Ascending aorta (tissue), 2 donors: Measurements from ENCODE around the gene ALX4. TPM values are rescaled to one million over a fixed set of nuclear protein-coding genes. Genes with fewer than 3 reads are reported as not detected.

Experiments
- DNase-seq, 2 donors: peaks; one replicate each; pipeline ENCODE4 v3.0.0-alpha.2; 2019; ENCODE audit warnings: low spot score in 2 of 2
- H3K27ac ChIP-seq, 2 donors: fragments of 200-600 bp; sonication (generic); one replicate each; pipeline ENCODE4 v1.5.1; 2016 to 2017; ENCODE audit warnings: mild to moderate bottlenecking in 1 of 2
- H3K27me3 ChIP-seq: fragments of 200-600 bp; sonication (generic); one replicate; pipeline ENCODE4 v1.5.1; 2017
- H3K36me3 ChIP-seq, 2 donors: fragments of 200-600 bp; sonication (generic); one replicate each; pipeline ENCODE4 v1.5.1; 2016
- H3K4me1 ChIP-seq, 2 donors: fragments of 200-600 bp; sonication (generic); one replicate each; pipeline ENCODE4 v1.5.1; 2016 to 2017; ENCODE audit warnings: mild to moderate bottlenecking in 1 of 2
- H3K4me3 ChIP-seq, 2 donors: fragments of 200-600 bp; sonication (generic); one replicate each; pipeline ENCODE4 v1.5.1; 2016 to 2017; ENCODE audit warnings: mild to moderate bottlenecking in 1 of 2
- H3K9me3 ChIP-seq, 2 donors: fragments of 200-600 bp; sonication (generic); one replicate each; pipeline ENCODE4 v1.5.1; 2016
- intact Hi-C: fragments of 100-400 bp; cut with DNase I; formaldehyde crosslinking; loops from one replicate; pipeline ENCODE4 v1.15.1; 2023
- total RNA-seq: library from RNA; depleted of rRNA; stranded (reverse); fragments of >200 nt; gene quantifications from one replicate; pipeline ENCODE4 v1.1.0, GENCODE V29; 2016
- TF ChIP-seq, protein P1 (sequence below), 3 experiments: fragments of 200-600 bp in 2 of 3; fragments of 450-650 bp in 1 of 3; sonication (generic) in 2 of 3; IDR thresholded peaks; one replicate each; pipeline ENCODE4 v1.5.1; 2016 to 2019; ENCODE audit warnings: antibody characterized with exemption in 3 of 3, mild to moderate bottlenecking in 1 of 3, moderate library complexity in 1 of 3

ALX4 gene
- total RNA-seq, 1 donor from 2014 or later, result not detected

DNA sequence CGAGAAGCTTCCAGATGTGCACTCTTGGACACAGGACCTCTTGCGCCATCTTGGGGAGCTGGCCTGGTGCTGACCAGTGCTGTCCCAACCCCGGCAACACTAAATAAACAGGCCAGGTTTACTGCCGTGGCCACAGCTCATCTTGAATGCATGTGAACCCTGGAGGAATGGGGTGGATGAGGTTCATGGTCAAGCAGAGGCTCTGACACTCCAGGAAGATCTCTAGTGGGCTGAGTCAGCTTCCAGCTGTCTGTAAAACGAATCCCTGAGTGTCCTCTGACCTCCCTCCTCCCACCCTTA, 51.8 kb downstream of the ALX4 start:
- intact Hi-C loops, result no loop called here
- TF ChIP-seq, protein P1, sequence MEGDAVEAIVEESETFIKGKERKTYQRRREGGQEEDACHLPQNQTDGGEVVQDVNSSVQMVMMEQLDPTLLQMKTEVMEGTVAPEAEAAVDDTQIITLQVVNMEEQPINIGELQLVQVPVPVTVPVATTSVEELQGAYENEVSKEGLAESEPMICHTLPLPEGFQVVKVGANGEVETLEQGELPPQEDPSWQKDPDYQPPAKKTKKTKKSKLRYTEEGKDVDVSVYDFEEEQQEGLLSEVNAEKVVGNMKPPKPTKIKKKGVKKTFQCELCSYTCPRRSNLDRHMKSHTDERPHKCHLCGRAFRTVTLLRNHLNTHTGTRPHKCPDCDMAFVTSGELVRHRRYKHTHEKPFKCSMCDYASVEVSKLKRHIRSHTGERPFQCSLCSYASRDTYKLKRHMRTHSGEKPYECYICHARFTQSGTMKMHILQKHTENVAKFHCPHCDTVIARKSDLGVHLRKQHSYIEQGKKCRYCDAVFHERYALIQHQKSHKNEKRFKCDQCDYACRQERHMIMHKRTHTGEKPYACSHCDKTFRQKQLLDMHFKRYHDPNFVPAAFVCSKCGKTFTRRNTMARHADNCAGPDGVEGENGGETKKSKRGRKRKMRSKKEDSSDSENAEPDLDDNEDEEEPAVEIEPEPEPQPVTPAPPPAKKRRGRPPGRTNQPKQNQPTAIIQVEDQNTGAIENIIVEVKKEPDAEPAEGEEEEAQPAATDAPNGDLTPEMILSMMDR (IDR thresholded peaks at IDR 0.05), result no peak
- Histone ChIP-seq H3K27ac (no peak overlapping the region), H3K36me3 (no peaks in the 10 kb centered on the region), H3K4me3 (no peak overlapping the region), H3K9me3 (peaks cover 0 to 4% of the 10 kb centered on the region in 2 donors), H3K4me1 (no peaks in the 10 kb centered on the region), H3K27me3 (no peaks in the 10 kb centered on the region)
- DNase-seq, result no peak

DNA sequence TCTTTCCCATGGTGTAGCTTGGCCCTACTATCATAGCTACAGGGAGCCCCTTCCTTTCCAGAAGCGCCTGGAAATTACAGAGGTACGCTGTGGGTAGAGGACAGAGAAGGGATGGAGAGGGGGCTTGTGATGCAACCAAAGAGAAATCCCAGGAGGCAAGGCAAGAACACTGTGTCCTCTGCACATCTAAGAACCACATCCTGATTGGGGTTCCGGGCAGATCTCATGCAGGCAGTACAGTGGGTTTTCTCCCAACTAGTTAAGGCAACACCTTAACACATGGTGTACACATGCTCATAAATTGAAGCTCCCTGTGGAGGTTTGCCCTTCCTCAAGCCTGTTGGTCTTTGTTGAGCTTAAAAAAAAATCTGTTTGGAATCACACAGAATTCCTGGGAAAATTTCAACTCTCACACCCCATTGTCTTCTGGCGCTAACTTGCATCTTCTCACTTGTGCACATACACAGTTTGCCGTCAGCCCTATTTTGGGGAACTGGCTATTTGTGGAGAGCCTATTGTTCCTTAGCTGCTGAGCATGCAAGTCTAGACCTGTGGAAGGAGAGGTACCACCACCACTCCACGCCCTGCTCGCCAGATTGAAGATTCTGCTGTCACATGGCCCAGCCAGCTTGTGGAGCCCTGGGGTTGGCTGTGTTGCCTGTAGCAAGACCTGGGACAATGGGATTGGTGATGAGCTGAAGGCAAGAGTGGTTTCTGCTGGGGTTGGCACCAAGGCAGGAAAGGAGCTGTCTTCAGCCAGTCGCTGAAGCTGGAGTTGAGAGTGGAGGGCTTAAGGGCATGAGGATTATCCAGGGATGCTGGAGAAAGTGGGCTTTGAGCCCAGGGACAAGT, 52.4 kb downstream of the ALX4 start:
- TF ChIP-seq, protein P1 (IDR thresholded peaks at IDR 0.05), result no peak
- DNase-seq, result no peak
- Histone ChIP-seq H3K27me3 (no peaks in the 10 kb centered on the region), H3K36me3 (no peaks in the 10 kb centered on the region), H3K4me1 (no peaks in the 10 kb centered on the region), H3K4me3 (no peak overlapping the region), H3K27ac (no peak overlapping the region), H3K9me3 (peaks cover 4 to 9% of the 10 kb centered on the region in 2 donors)
- intact Hi-C loops, result no loop called here

DNA sequence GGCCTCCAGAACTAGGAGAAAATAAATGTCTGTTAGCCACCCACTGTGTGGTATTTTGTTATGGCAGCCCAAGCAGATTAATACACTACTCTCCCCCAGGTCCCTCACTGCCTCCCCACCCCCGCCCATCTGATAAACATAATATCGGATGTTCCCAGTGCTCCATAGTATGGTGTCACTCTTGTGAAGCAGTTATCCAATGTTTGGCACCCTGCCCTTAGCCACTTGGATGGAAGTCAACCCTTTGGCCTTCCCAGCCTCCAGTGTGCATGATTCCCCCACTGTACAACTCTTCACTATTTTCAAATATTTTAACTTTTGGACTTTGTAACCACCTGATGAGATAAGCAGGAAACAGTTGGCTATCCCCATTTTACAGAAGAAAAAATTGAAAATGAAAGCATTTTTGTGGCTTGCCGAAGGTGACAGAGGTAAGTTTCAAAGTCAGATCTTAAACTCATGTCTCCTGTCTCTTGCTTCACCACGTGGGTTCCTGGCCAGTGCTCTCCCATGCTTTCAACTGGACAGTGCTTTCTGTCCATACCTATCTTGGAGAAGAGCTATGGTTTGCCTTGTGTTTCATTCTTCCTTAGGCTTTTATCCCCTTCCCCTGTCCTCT, 53.2 kb downstream of the ALX4 start:
- Histone ChIP-seq H3K4me3 (no peak overlapping the region), H3K36me3 (no peaks in the 10 kb centered on the region), H3K4me1 (no peaks in the 10 kb centered on the region), H3K27ac (no peak overlapping the region), H3K9me3 (peaks cover 7 to 17% of the 10 kb centered on the region in 2 donors), H3K27me3 (no peaks in the 10 kb centered on the region)
- TF ChIP-seq, protein P1 (IDR thresholded peaks at IDR 0.05), result no peak
- intact Hi-C loops, result no loop called here
- DNase-seq, result no peak

DNA sequence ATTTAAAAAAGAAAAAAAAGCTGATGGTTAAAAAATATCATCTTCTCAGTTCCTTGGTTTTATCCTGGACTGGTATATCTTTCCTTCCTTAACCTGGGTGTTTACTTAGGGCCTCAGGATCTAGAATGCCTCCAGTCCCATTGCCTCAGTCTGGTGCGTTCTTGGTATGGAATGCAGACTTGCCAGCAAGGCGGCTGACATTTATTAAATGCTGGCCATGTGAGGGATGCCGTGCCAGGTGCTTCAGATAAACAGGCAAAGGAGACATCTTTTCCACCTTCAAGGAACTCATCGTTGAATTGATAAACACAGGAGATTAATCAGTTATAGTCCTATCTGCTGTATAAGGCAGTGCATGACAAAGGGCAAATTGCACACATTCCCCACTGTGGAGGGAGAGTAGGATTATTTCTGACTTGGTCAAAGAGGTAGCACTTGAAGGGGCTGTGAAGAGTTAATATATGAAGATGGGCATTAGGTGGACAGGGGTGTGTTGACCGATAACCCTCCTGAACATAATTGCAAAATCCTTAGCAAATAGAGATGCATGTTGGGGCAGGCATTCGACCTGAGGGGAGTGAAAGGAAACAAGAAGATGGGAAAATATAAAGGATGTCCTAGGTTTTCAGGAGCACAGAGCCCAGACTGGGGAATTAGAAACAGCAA, 54.4 kb downstream of the ALX4 start:
- H3K27ac ChIP-seq, result no peak overlapping the region
- H3K27me3 ChIP-seq, result no peaks in the 10 kb centered on the region
- no peak overlapping the region for H3K4me3 ChIP-seq
- TF ChIP-seq, protein P1 (IDR thresholded peaks at IDR 0.05), result no peak
- DNase-seq, result no peak
- no peaks in the 10 kb centered on the region for H3K4me1 ChIP-seq
- H3K36me3 ChIP-seq, result no peaks in the 10 kb centered on the region
- intact Hi-C loops, result no loop called here
- peaks cover 7 to 18% of the 10 kb centered on the region in 2 donors for H3K9me3 ChIP-seq

DNA sequence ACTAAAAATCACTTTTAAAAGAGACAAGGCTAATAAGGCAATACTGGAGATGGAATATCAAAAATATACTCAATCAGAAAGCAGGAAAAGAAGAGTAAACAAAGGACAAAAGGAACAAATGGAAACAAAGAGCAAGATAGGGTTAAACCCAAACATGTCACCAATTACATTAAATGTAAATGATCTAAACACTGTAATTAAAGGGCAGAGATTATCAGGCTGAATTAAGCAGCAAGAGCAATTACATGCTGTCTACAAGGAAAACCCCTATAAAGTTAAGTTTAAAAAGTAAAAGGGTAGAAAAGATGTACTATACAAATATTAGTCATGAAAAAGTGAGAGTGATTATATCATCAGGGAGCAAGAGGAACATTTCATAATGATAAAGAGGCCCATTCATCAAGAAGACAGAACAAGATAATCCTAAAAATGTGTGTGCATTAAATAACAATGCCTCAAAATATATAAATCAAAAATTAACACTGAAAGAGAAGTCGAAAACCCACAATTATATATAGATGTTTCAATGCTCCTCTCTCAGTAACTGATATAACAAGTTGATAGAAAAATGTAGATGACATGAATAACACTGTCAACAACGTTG, 56.8 kb downstream of the ALX4 start:
- no peaks in the 10 kb centered on the region for H3K27me3 ChIP-seq
- peaks cover 0 to 6% of the 10 kb centered on the region in 2 donors for H3K36me3 ChIP-seq
- no peak overlapping the region for H3K27ac ChIP-seq
- intact Hi-C loops, result no loop called here
- no peak for DNase-seq
- no peak overlapping the region for H3K4me3 ChIP-seq
- H3K4me1 ChIP-seq, result no peaks in the 10 kb centered on the region
- TF ChIP-seq, protein P1 (IDR thresholded peaks at IDR 0.05), result no peak
- H3K9me3 ChIP-seq, result peaks cover 7 to 18% of the 10 kb centered on the region in 2 donors
